HT1080 (cell line): ENCODE results near the gene DAPK3. TPM values are rescaled to one million over a fixed set of nuclear protein-coding genes. Genes with fewer than 3 reads are reported as not detected.
A peak's percentile ranks its signal among the peaks of the same experiment; 100 is the strongest.

ENCODE experiments used
- DNase-seq: peaks from one replicate; pipeline ENCODE4 v3.0.0-alpha.2; 2015; ENCODE audit warnings: low read depth
- small RNA-seq: library from RNA; depleted of rRNA; stranded (forward); fragments of <200 nt; gene quantifications from one replicate; pipeline ENCODE3, GENCODE V24; 2014
- total RNA-seq: library from RNA; depleted of rRNA; stranded (reverse); fragments of >200 nt; shearing (Covaris generic); gene quantifications from 2 replicates; pipeline ENCODE4 v1.2.3, GENCODE V29; 2014; rRNA removed

Gene DAPK3
- total RNA-seq, 1 experiment from 2014 or later: 54.7 TPM

- DNase-seq: no peak
Measured at GRCh38 chr19:3931041-3931440, 39.9 kb downstream of the DAPK3 start.

GRCh38 chr19:3923912-3924311, 47.0 kb downstream of the DAPK3 start:
- DNase-seq: no peak

- DNase-seq: no peak
Measured at GRCh38 chr19:3923096-3923758, 47.7 kb downstream of the DAPK3 start.

- DNase-seq: no peak
Measured at GRCh38 chr19:3919793-3920192, 51.1 kb downstream of the DAPK3 start.

- DNase-seq: no peak
Measured at GRCh38 chr19:3916033-3916432, 54.9 kb downstream of the DAPK3 start.

GRCh38 chr19:3914199-3914598, 56.7 kb downstream of the DAPK3 start:
- no peak for DNase-seq

GRCh38 chr19:3910105-3910504, 60.8 kb downstream of the DAPK3 start:
- DNase-seq: no peak

Small RNA genes within 50 kb of the gene (small RNA-seq; reads per million reads assigned to genes)
- gene RN7SL202P: not detected
- gene SNORD37: 97.0 reads per million, percentile 96 among the genes with 10 or more reads in this experiment

Other genes starting within 250 kb of the DAPK3 start
- 16.9 and 19.3 TPM in 2 replicates for gene APBA3, start 209.4 kb downstream of the DAPK3 start, total RNA-seq
- 50.0 and 107 TPM in 2 replicates for gene MRPL54, start 208.4 kb downstream of the DAPK3 start, total RNA-seq
- gene RAX2, start 198.9 kb downstream of the DAPK3 start, total RNA-seq: not detected in 2 replicates
- not detected in 2 replicates for gene MATK, start 184.7 kb downstream of the DAPK3 start, total RNA-seq
- gene ZFR2, start 102.1 kb downstream of the DAPK3 start, total RNA-seq: not detected in 2 replicates
- not detected in 2 replicates for gene ATCAY, start 90.4 kb downstream of the DAPK3 start, total RNA-seq
- not detected in 2 replicates for gene NMRK2, start 38.0 kb downstream of the DAPK3 start, total RNA-seq
- 1,252 and 1,397 TPM in 2 replicates for gene EEF2, start 14.4 kb upstream of the DAPK3 start, total RNA-seq
- 15.1 and 20.0 TPM in 2 replicates for gene PIAS4, start 36.6 kb upstream of the DAPK3 start, total RNA-seq
- gene ZBTB7A, start 95.8 kb upstream of the DAPK3 start, total RNA-seq: 8.8 and 17.2 TPM in 2 replicates
- 105 and 124 TPM in 2 replicates for gene MAP2K2, start 153.0 kb upstream of the DAPK3 start, total RNA-seq
- gene CREB3L3, start 182.5 kb upstream of the DAPK3 start, total RNA-seq: not detected in 2 replicates
- gene SIRT6, start 211.5 kb upstream of the DAPK3 start, total RNA-seq: 16.4 and 18.5 TPM in 2 replicates
- gene ANKRD24, start 211.6 kb upstream of the DAPK3 start, total RNA-seq: 0.20 and 0.42 TPM in 2 replicates